GM10248 (cell line): ENCODE measurements around the gene FBXO36.

Source experiments
- CTCF ChIA-PET: fragments of 300-600 bp; sonication (Branson Sonifier 250); formaldehyde crosslinking; extraction: SDS; loops from one replicate; lab custom pipeline; 2021; ENCODE audit warnings: antibody characterized with exemption; lab: Yijun Ruan, JAX
- POLR2A ChIA-PET: fragments of 350-650 bp; sonication (Branson Sonifier 250); formaldehyde crosslinking; extraction: SDS; loops from one replicate; lab custom pipeline; 2020; ENCODE audit warnings: antibody characterized with exemption; lab: Yijun Ruan, JAX
- DNase-seq: peaks from one replicate; pipeline ENCODE4 v3.0.0; 2012; ENCODE audit errors: extremely low spot score
- CTCF ChIP-seq: IDR thresholded peaks from 2 replicates; pipeline ENCODE4 v1.5.1; 2012; ENCODE audit warnings: mild to moderate bottlenecking, low read depth; ENCODE audit errors: extremely low read depth, missing control alignments, control extremely low read depth

FBXO36 gene

GRCh38 chr2:230043461-230043860 is 121.2 kb downstream of the FBXO36 start:
- DNase-seq, result no peak
- TF ChIP-seq CTCF, result no peak
- POLR2A ChIA-PET, result no interaction called here
- CTCF ChIA-PET, result interaction anchor here (1.0 to 1.6 kb wide), 2 partner anchors 21 to 24 kb away, joined by 3 read pairs; no protein-coding TSS in a partner anchor

- POLR2A ChIA-PET, result no interaction called here
- DNase-seq, result no peak
- CTCF ChIA-PET, result interaction anchor here (1.0 kb wide), 1 partner anchor 11 kb away, joined by 4 read pairs; no protein-coding TSS in a partner anchor
- no peak for TF ChIP-seq CTCF
Observed at GRCh38 chr2:230046491-230046890, 124.2 kb downstream of the FBXO36 start.

GRCh38 chr2:230048010-230048671 is 125.8 kb downstream of the FBXO36 start:
- no peak for TF ChIP-seq CTCF
- no peak for DNase-seq
- POLR2A ChIA-PET, result no interaction called here
- CTCF ChIA-PET, result interaction anchor here (1.2 to 8.2 kb wide), 2 partner anchors 18 to 39 kb away, joined by 4 to 103 read pairs; partner anchors contain the start of gene SLC16A14

GRCh38 chr2:230050136-230050535 is 127.8 kb downstream of the FBXO36 start:
- TF ChIP-seq CTCF, result no peak
- ChIA-PET POLR2A (no interaction called here), CTCF (interaction anchor here (0.7 to 8.2 kb wide), 5 partner anchors 9 to 110 kb away, joined by 3 to 103 read pairs (median 8); partner anchors contain the start of gene SLC16A14)
- no peak for DNase-seq

- DNase-seq, result no peak
- no peak for TF ChIP-seq CTCF
- ChIA-PET POLR2A (no interaction called here), CTCF (interaction anchor here (8.2 kb wide), 1 partner anchor 14 kb away, joined by 103 read pairs; the partner anchor contains the start of gene SLC16A14)
Observed at GRCh38 chr2:230052299-230052698, 130.0 kb downstream of the FBXO36 start.

GRCh38 chr2:230053753-230054478 is 131.6 kb downstream of the FBXO36 start:
- ChIA-PET CTCF (interaction anchor here (1.3 to 8.2 kb wide), 4 partner anchors 12 to 272 kb away, joined by 3 to 103 read pairs (median 4); partner anchors contain the start of gene SLC16A14), POLR2A (no interaction called here)
- no peak for DNase-seq

More at GRCh38 chr2:230053753-230054478, 131.6 kb downstream of the FBXO36 start:
- TF ChIP-seq CTCF, result no peak
